ENCODE data around the gene PRKN.
A peak's percentile ranks its signal among the peaks of the same experiment; 100 is the strongest.

Gene PRKN

GRCh38 chr6:161422710-161423680 lies 1304.6 kb downstream of the PRKN start:
- H3K27ac ChIP-seq (ENCODE audit: low read length, poor library complexity, severe bottlenecking) = peak overlapping the region; percentile 6
- H3K14ac ChIP-seq (ENCODE audit: low read length in 2 of 2) = no peak overlapping the region
- H3K23ac ChIP-seq (ENCODE audit: low read length in 2 of 2) = no peak overlapping the region
- no peak overlapping the region for H4K8ac ChIP-seq (ENCODE audit: low read length)
- H3K9me3 ChIP-seq (ENCODE audit: control insufficient read depth, low read length) = no peaks in the 10 kb centered on the region
- no peaks in the 10 kb centered on the region for H3K27me3 ChIP-seq (ENCODE audit: control insufficient read depth in 1 of 2, insufficient read depth in 1 of 2, low read length in 2 of 2)
- no peak overlapping the region for H4K91ac ChIP-seq (ENCODE audit: low read length)
- H3K79me1 ChIP-seq (replicated peaks; ENCODE audit: low read length, poor library complexity, severe bottlenecking) = no peaks in the 10 kb centered on the region
- peaks cover 4% of the 10 kb centered on the region for H3K4me1 ChIP-seq (ENCODE audit: control insufficient read depth, insufficient read depth, low read depth, low read length)
- DNase-seq = no peak
- H2BK15ac ChIP-seq (ENCODE audit: low read depth, poor library complexity, severe bottlenecking) = no peak overlapping the region
- no peak overlapping the region for H2BK5ac ChIP-seq (ENCODE audit: low read depth, low read length, poor library complexity, severe bottlenecking)
- 81% methylated on average over 16 of the region's 16 CpGs for WGBS
- no peak overlapping the region for H3K4ac ChIP-seq (ENCODE audit: low read depth in 1 of 2, low read length in 2 of 2)
- no peak overlapping the region for H3K4me3 ChIP-seq (ENCODE audit: insufficient read depth in 1 of 2, low read depth in 1 of 2, low read length in 2 of 2)
- H3K36me3 ChIP-seq (ENCODE audit: control insufficient read depth in 1 of 2, insufficient read depth in 2 of 2, low read depth in 1 of 2, low read length in 2 of 2) = no peaks in the 10 kb centered on the region
- no peak overlapping the region for H3K9ac ChIP-seq (ENCODE audit: low read length)
- H2BK12ac ChIP-seq (ENCODE audit: low read length in 2 of 2) = no peak overlapping the region
- H2AK5ac ChIP-seq (ENCODE audit: low read length, severe bottlenecking) = peak overlapping the region; percentile 72
- no peak overlapping the region for H3K18ac ChIP-seq (ENCODE audit: low read depth in 1 of 2, low read length in 2 of 2)
- H2AFZ ChIP-seq (ENCODE audit: low read depth, low read length) = no peak overlapping the region
- no peak overlapping the region for H3K4me2 ChIP-seq (ENCODE audit: low read length, poor library complexity, severe bottlenecking)
- H2BK120ac ChIP-seq (ENCODE audit: low read depth, low read length) = no peak overlapping the region

- Histone ChIP-seq H3K23ac (ENCODE audit: low read length in 2 of 2) (no peak overlapping the region), H3K27ac (ENCODE audit: low read length, poor library complexity, severe bottlenecking) (peak overlapping the region; percentile 96), H3K14ac (ENCODE audit: low read length in 2 of 2) (no peak overlapping the region), H2AK5ac (ENCODE audit: low read length, severe bottlenecking) (no peak overlapping the region), H3K18ac (ENCODE audit: low read depth in 1 of 2, low read length in 2 of 2) (no peak overlapping the region), H3K4me2 (ENCODE audit: low read length, poor library complexity, severe bottlenecking) (no peak overlapping the region), H3K4me1 (ENCODE audit: control insufficient read depth, insufficient read depth, low read depth, low read length) (peaks cover 20% of the 10 kb centered on the region), H3K79me1 (replicated peaks; ENCODE audit: low read length, poor library complexity, severe bottlenecking) (no peaks in the 10 kb centered on the region), H2BK5ac (ENCODE audit: low read depth, low read length, poor library complexity, severe bottlenecking) (peak overlapping the region; percentile 85), H2BK120ac (ENCODE audit: low read depth, low read length) (no peak overlapping the region), H3K4me3 (ENCODE audit: insufficient read depth in 1 of 2, low read depth in 1 of 2, low read length in 2 of 2) (no peak overlapping the region), H3K9ac (ENCODE audit: low read length) (peak overlapping the region; percentile 25), H3K27me3 (ENCODE audit: control insufficient read depth in 1 of 2, insufficient read depth in 1 of 2, low read length in 2 of 2) (peaks cover 0 to 27% of the 10 kb centered on the region in 2 experiments), H2BK12ac (ENCODE audit: low read length in 2 of 2) (no peak overlapping the region), H2BK15ac (ENCODE audit: low read depth, poor library complexity, severe bottlenecking) (no peak overlapping the region), H4K91ac (ENCODE audit: low read length) (no peak overlapping the region), H3K9me3 (ENCODE audit: control insufficient read depth, low read length) (no peaks in the 10 kb centered on the region), H2AFZ (ENCODE audit: low read depth, low read length) (no peak overlapping the region), H4K8ac (ENCODE audit: low read length) (no peak overlapping the region), H3K36me3 (ENCODE audit: control insufficient read depth in 1 of 2, insufficient read depth in 2 of 2, low read depth in 1 of 2, low read length in 2 of 2) (no peaks in the 10 kb centered on the region), H3K4ac (ENCODE audit: low read depth in 1 of 2, low read length in 2 of 2) (no peak overlapping the region)
- WGBS = 42% methylated on average over 4 of the region's 7 CpGs
- DNase-seq = peak; percentile 76
Observed at GRCh38 chr6:161418463-161418945, 1309.1 kb downstream of the PRKN start.

GRCh38 chr6:161417717-161418462 lies 1309.7 kb downstream of the PRKN start:
- H3K27me3 ChIP-seq (ENCODE audit: control insufficient read depth in 1 of 2, insufficient read depth in 1 of 2, low read length in 2 of 2) = peaks cover 0 to 33% of the 10 kb centered on the region in 2 experiments
- H2BK120ac ChIP-seq (ENCODE audit: low read depth, low read length) = no peak overlapping the region
- no peak overlapping the region for H2BK12ac ChIP-seq (ENCODE audit: low read length in 2 of 2)
- H2AFZ ChIP-seq (ENCODE audit: low read depth, low read length) = no peak overlapping the region
- peak overlapping the region; percentile 4 for H4K8ac ChIP-seq (ENCODE audit: low read length)
- peak overlapping the region; percentile 68 for H2AK5ac ChIP-seq (ENCODE audit: low read length, severe bottlenecking)
- peak; percentile 83 for DNase-seq
- H3K23ac ChIP-seq (ENCODE audit: low read length in 2 of 2) = no peak overlapping the region
- peak overlapping the region; percentile 6 for H3K4me2 ChIP-seq (ENCODE audit: low read length, poor library complexity, severe bottlenecking)
- H3K18ac ChIP-seq (ENCODE audit: low read depth in 1 of 2, low read length in 2 of 2) = no peak overlapping the region
- no peaks in the 10 kb centered on the region for H3K79me1 ChIP-seq (replicated peaks; ENCODE audit: low read length, poor library complexity, severe bottlenecking)
- H3K9me3 ChIP-seq (ENCODE audit: control insufficient read depth, low read length) = no peaks in the 10 kb centered on the region
- H3K9ac ChIP-seq (ENCODE audit: low read length) = peak overlapping the region; percentile 25
- H3K4me3 ChIP-seq (ENCODE audit: insufficient read depth in 1 of 2, low read depth in 1 of 2, low read length in 2 of 2) = peak overlapping the region in 1 of 2 experiments; percentile 16
- no peaks in the 10 kb centered on the region for H3K36me3 ChIP-seq (ENCODE audit: control insufficient read depth in 1 of 2, insufficient read depth in 2 of 2, low read depth in 1 of 2, low read length in 2 of 2)
- H3K14ac ChIP-seq (ENCODE audit: low read length in 2 of 2) = no peak overlapping the region
- H4K91ac ChIP-seq (ENCODE audit: low read length) = no peak overlapping the region
- H2BK15ac ChIP-seq (ENCODE audit: low read depth, poor library complexity, severe bottlenecking) = no peak overlapping the region
- H2BK5ac ChIP-seq (ENCODE audit: low read depth, low read length, poor library complexity, severe bottlenecking) = peak overlapping the region; percentile 85
- H3K4me1 ChIP-seq (ENCODE audit: control insufficient read depth, insufficient read depth, low read depth, low read length) = peaks cover 22% of the 10 kb centered on the region
- no peak overlapping the region for H3K4ac ChIP-seq (ENCODE audit: low read depth in 1 of 2, low read length in 2 of 2)
- H3K27ac ChIP-seq (ENCODE audit: low read length, poor library complexity, severe bottlenecking) = peak overlapping the region; percentile 96
- WGBS = 34% methylated on average over 6 of the region's 8 CpGs
